Neural crest cell (in vitro differentiated cells): ENCODE results near the gene TWSG1. TPM values are rescaled to one million over a fixed set of nuclear protein-coding genes. Genes with fewer than 3 reads are reported as not detected.

ENCODE experiments used
- DNase-seq: peaks from one replicate; pipeline ENCODE4 v3.0.0; 2021; ENCODE audit warnings: low read depth, mixed read lengths, low spot score
- H3K27ac Mint-ChIP-seq: one replicate; pipeline ENCODE4 v1.8.0; 2021; ENCODE audit warnings: mild to moderate bottlenecking, mixed read lengths; ENCODE audit not compliant: unreplicated experiment
- H3K27me3 Mint-ChIP-seq: 2 replicates; pipeline ENCODE4 v1.8.0; 2021; ENCODE audit warnings: low read depth, mild to moderate bottlenecking, mixed read lengths
- H3K36me3 Mint-ChIP-seq: 2 replicates; pipeline ENCODE4 v1.8.0; 2021; ENCODE audit warnings: low read depth, mild to moderate bottlenecking, mixed read lengths
- H3K4me1 Mint-ChIP-seq: 2 replicates; pipeline ENCODE4 v1.8.0; 2021; ENCODE audit warnings: mixed read lengths
- H3K4me3 Mint-ChIP-seq: one replicate; pipeline ENCODE4 v1.8.0; 2021; ENCODE audit warnings: mild to moderate bottlenecking, mixed read lengths
- H3K9me3 Mint-ChIP-seq: 2 replicates; pipeline ENCODE4 v1.8.0; 2021; ENCODE audit warnings: mixed read lengths
- CTCF ChIP-seq: fragments of 200-600 bp; sonication (generic); conservative IDR thresholded peaks from 2 replicates; pipeline ENCODE4 v1.5.0; 2021; ENCODE audit warnings: antibody characterized with exemption, mild to moderate bottlenecking
- total RNA-seq: library from RNA; stranded (reverse); gene quantifications from 2 replicates; pipeline ENCODE4 v1.2.1, GENCODE V29; 2021

The TWSG1 gene
- total RNA-seq, 1 donor from 2014 or later, result 50.4 TPM

GRCh38 chr18:9343577-9343976 lies 9.0 kb downstream of the TWSG1 start:
- Mint-ChIP-seq H3K36me3 (peaks cover 31% of the 10 kb centered on the region), H3K27ac (no peak overlapping the region), H3K4me1 (peaks cover 7% of the 10 kb centered on the region)

GRCh38 chr18:9346775-9347174 lies 12.2 kb downstream of the TWSG1 start:
- Mint-ChIP-seq H3K27me3 (no peaks in the 10 kb centered on the region), H3K36me3 (peaks cover 28% of the 10 kb centered on the region), H3K27ac (no peak overlapping the region), H3K4me3 (no peak overlapping the region), H3K4me1 (peaks cover 7% of the 10 kb centered on the region), H3K9me3 (peaks cover 3% of the 10 kb centered on the region)
- no peak for DNase-seq
- no peak for TF ChIP-seq CTCF

More at GRCh38 chr18:9343577-9343976, 9.0 kb downstream of the TWSG1 start:
- TF ChIP-seq CTCF, result no peak
- H3K27me3 Mint-ChIP-seq, result no peaks in the 10 kb centered on the region
- no peak for DNase-seq
- H3K9me3 Mint-ChIP-seq, result peaks cover 3% of the 10 kb centered on the region
- no peak overlapping the region for H3K4me3 Mint-ChIP-seq

- DNase-seq, result no peak
- Mint-ChIP-seq H3K27me3 (no peaks in the 10 kb centered on the region), H3K9me3 (peaks cover 3% of the 10 kb centered on the region), H3K36me3 (peaks cover 20% of the 10 kb centered on the region), H3K4me3 (no peak overlapping the region), H3K4me1 (peaks cover 7% of the 10 kb centered on the region), H3K27ac (no peak overlapping the region)
- TF ChIP-seq CTCF, result no peak
Measured at GRCh38 chr18:9348079-9348671, 13.6 kb downstream of the TWSG1 start.

GRCh38 chr18:9348766-9349165 lies 14.2 kb downstream of the TWSG1 start:
- Mint-ChIP-seq H3K36me3 (peaks cover 16% of the 10 kb centered on the region), H3K27ac (no peak overlapping the region), H3K4me3 (no peak overlapping the region), H3K4me1 (peaks cover 7% of the 10 kb centered on the region), H3K9me3 (no peaks in the 10 kb centered on the region), H3K27me3 (no peaks in the 10 kb centered on the region)
- no peak for TF ChIP-seq CTCF
- DNase-seq, result no peak

GRCh38 chr18:9353596-9353995 lies 19.0 kb downstream of the TWSG1 start:
- TF ChIP-seq CTCF, result no peak
- DNase-seq, result no peak
- Mint-ChIP-seq H3K9me3 (no peaks in the 10 kb centered on the region), H3K27me3 (no peaks in the 10 kb centered on the region), H3K36me3 (peaks cover 2% of the 10 kb centered on the region), H3K27ac (no peak overlapping the region), H3K4me3 (no peak overlapping the region), H3K4me1 (no peaks in the 10 kb centered on the region)

- Mint-ChIP-seq H3K4me3 (no peak overlapping the region), H3K27ac (no peak overlapping the region), H3K9me3 (no peaks in the 10 kb centered on the region), H3K36me3 (peaks cover 2% of the 10 kb centered on the region), H3K4me1 (no peaks in the 10 kb centered on the region), H3K27me3 (no peaks in the 10 kb centered on the region)
- TF ChIP-seq CTCF, result no peak
- DNase-seq, result no peak
Measured at GRCh38 chr18:9354256-9354655, 19.7 kb downstream of the TWSG1 start.
